Measurements from ENCODE around the gene PLCL1. TPM values are rescaled to one million over a fixed set of nuclear protein-coding genes. Genes with fewer than 3 reads are reported as not detected.

PLCL1 gene
- total RNA-seq, 3 donors from 2014 or later (not counting 1 experiment from before 2014, with no cell fraction given) = 0.86 to 2.8 (median 1.1) TPM

GRCh38 chr2:197884252-197884651 lies 79.9 kb downstream of the PLCL1 start:
- H3K4me1 Mint-ChIP-seq = no peaks in the 10 kb centered on the region
- WGBS (ENCODE audit: insufficient coverage) = 80% methylated on average over 2 of the region's 3 CpGs
- H3K4me3 ChIP-seq (ENCODE audit: low read length) = no peak overlapping the region
- H3K27ac Mint-ChIP-seq = no peak overlapping the region
- H3K27me3 Mint-ChIP-seq (ENCODE audit: low read depth in 2 of 2) = no peaks in the 10 kb centered on the region
- no peaks in the 10 kb centered on the region for H3K36me3 Mint-ChIP-seq
- H3K27me3 ChIP-seq (ENCODE audit: control insufficient read depth, insufficient read depth, low read length) = no peaks in the 10 kb centered on the region
- DNase-seq = no peak
- no peaks in the 10 kb centered on the region for H3K36me3 ChIP-seq (ENCODE audit: control insufficient read depth, insufficient read depth, low read length)
- H3K27ac ChIP-seq (ENCODE audit: low read length) = no peak overlapping the region
- TF ChIP-seq CTCF (IDR thresholded peaks at IDR 0.05) = no peak
- H3K9me3 Mint-ChIP-seq = no peaks in the 10 kb centered on the region
- H3K9me3 ChIP-seq (ENCODE audit: control insufficient read depth, insufficient read depth, low read length) = no peaks in the 10 kb centered on the region
- H3K4me3 Mint-ChIP-seq = no peak overlapping the region
- H3K4me1 ChIP-seq (ENCODE audit: control insufficient read depth, insufficient read depth, low read length) = no peaks in the 10 kb centered on the region
- no peak for ATAC-seq
- intact Hi-C loops (cut with micrococcal nuclease) = no loop called here

DNA sequence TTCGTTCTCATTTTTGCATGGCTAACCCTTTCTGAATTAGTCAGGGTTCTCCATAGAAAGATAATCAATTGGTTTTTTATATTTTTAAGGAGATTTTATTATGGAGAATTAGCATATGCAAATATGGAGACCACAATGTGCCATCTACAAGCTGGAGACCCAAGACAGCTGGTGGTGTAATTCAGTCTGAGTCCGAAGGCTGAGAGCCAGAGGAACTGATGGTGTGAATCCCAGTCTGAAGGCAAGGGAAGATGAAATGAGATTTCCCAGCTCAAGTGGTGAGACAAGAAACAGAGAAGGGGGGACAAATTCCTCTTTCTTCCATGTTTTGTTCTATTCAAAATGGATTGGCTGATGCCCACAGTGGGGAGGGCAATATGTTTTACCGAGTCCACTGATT lies 80.7 kb downstream of the PLCL1 start:
- H3K36me3 Mint-ChIP-seq = no peaks in the 10 kb centered on the region
- TF ChIP-seq CTCF (IDR thresholded peaks at IDR 0.05) = no peak
- Histone ChIP-seq H3K36me3 (ENCODE audit: control insufficient read depth, insufficient read depth, low read length) (no peaks in the 10 kb centered on the region), H3K27ac (ENCODE audit: low read length) (no peak overlapping the region), H3K4me3 (ENCODE audit: low read length) (no peak overlapping the region), H3K4me1 (ENCODE audit: control insufficient read depth, insufficient read depth, low read length) (no peaks in the 10 kb centered on the region), H3K27me3 (ENCODE audit: control insufficient read depth, insufficient read depth, low read length) (no peaks in the 10 kb centered on the region), H3K9me3 (ENCODE audit: control insufficient read depth, insufficient read depth, low read length) (no peaks in the 10 kb centered on the region)
- H3K4me1 Mint-ChIP-seq = no peaks in the 10 kb centered on the region
- intact Hi-C loops (cut with micrococcal nuclease) = no loop called here
- DNase-seq = no peak
- no peak overlapping the region for H3K4me3 Mint-ChIP-seq
- ATAC-seq = no peak
- no peak overlapping the region for H3K27ac Mint-ChIP-seq
- no peaks in the 10 kb centered on the region for H3K27me3 Mint-ChIP-seq (ENCODE audit: low read depth in 2 of 2)
- H3K9me3 Mint-ChIP-seq = no peaks in the 10 kb centered on the region
- whole genome bisulfite sequencing (ENCODE audit: insufficient coverage) = 100% methylated on average over 3 of the region's 3 CpGs

DNA sequence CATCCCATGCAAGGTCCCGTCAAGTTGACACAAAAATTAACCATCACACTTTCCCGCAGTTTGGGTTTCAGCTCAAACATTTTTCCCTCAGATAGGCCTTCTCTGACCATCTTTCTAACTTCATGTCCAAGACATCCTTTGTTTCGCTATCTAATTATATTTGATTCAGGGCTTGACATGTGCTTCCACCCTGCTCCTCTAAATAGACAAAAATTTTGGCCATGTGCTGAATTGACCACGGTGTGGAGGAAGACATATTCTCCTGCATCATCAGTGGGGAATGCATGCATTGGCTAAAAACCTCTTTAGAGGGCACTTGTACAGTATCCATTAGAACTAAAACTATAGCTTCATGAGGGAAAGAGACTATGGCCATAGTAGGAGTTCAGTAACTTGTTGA lies 81.2 kb downstream of the PLCL1 start:
- ATAC-seq (no peak), DNase-seq (no peak)
- WGBS (ENCODE audit: insufficient coverage) = 99% methylated on average over 4 of the region's 4 CpGs
- H3K27ac Mint-ChIP-seq = no peak overlapping the region
- no peaks in the 10 kb centered on the region for H3K27me3 Mint-ChIP-seq (ENCODE audit: low read depth in 2 of 2)
- intact Hi-C loops (cut with micrococcal nuclease) = no loop called here
- no peaks in the 10 kb centered on the region for H3K4me1 Mint-ChIP-seq
- Histone ChIP-seq H3K27me3 (ENCODE audit: control insufficient read depth, insufficient read depth, low read length) (no peaks in the 10 kb centered on the region), H3K36me3 (ENCODE audit: control insufficient read depth, insufficient read depth, low read length) (no peaks in the 10 kb centered on the region), H3K9me3 (ENCODE audit: control insufficient read depth, insufficient read depth, low read length) (no peaks in the 10 kb centered on the region), H3K4me3 (ENCODE audit: low read length) (no peak overlapping the region), H3K27ac (ENCODE audit: low read length) (no peak overlapping the region), H3K4me1 (ENCODE audit: control insufficient read depth, insufficient read depth, low read length) (no peaks in the 10 kb centered on the region)
- no peaks in the 10 kb centered on the region for H3K36me3 Mint-ChIP-seq
- no peak for TF ChIP-seq CTCF (IDR thresholded peaks at IDR 0.05)
- no peaks in the 10 kb centered on the region for H3K9me3 Mint-ChIP-seq
- no peak overlapping the region for H3K4me3 Mint-ChIP-seq

DNA sequence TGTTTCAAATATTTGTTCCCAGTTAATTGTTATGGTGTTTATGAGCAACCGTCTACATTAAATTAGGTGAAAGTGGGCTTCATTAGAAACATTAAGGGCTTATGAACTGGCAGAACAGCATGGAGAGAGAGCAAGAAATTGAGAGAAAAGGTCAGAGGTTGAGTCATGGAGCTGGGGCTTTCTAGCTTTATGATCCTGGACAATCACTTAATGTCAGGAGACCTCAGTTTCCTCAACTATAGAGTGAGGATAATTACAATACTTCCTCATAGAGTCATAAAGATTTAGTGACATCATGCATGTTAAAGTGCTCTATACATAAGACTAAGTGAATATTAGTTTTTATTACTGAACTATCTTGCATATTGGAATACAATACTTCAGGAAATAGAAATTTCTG lies 83.9 kb downstream of the PLCL1 start:
- Mint-ChIP-seq H3K36me3 (no peaks in the 10 kb centered on the region), H3K27ac (no peak overlapping the region), H3K4me3 (no peak overlapping the region), H3K9me3 (no peaks in the 10 kb centered on the region), H3K4me1 (no peaks in the 10 kb centered on the region), H3K27me3 (ENCODE audit: low read depth in 2 of 2) (no peaks in the 10 kb centered on the region)
- H3K27ac ChIP-seq (ENCODE audit: low read length) = no peak overlapping the region
- H3K4me1 ChIP-seq (ENCODE audit: control insufficient read depth, insufficient read depth, low read length) = no peaks in the 10 kb centered on the region
- no peak for DNase-seq
- H3K9me3 ChIP-seq (ENCODE audit: control insufficient read depth, insufficient read depth, low read length) = no peaks in the 10 kb centered on the region
- no peaks in the 10 kb centered on the region for H3K27me3 ChIP-seq (ENCODE audit: control insufficient read depth, insufficient read depth, low read length)
- 89% methylated on average over 1 of the region's 1 CpG for WGBS (ENCODE audit: insufficient coverage)
- no peaks in the 10 kb centered on the region for H3K36me3 ChIP-seq (ENCODE audit: control insufficient read depth, insufficient read depth, low read length)
- H3K4me3 ChIP-seq (ENCODE audit: low read length) = no peak overlapping the region
- intact Hi-C loops (cut with micrococcal nuclease) = no loop called here
- TF ChIP-seq CTCF (IDR thresholded peaks at IDR 0.05) = no peak
- no peak for ATAC-seq
